HL-60 (cell line): ENCODE results near the gene PRKACB.

Experiments
- DNase-seq, 2 experiments: peaks; one replicate each; pipeline ENCODE4 v3.0.0-alpha.2; 2010 to 2020; ENCODE audit warnings: low read depth in 1 of 2, low spot score in 1 of 2
- H3K27ac ChIP-seq: fragments of 250-450 bp; sonication (Bioruptor Pico); replicated peaks from 2 replicates; pipeline ENCODE4 v1.5.1; 2020; ENCODE audit warnings: mild to moderate bottlenecking, moderate library complexity
- H3K27me3 ChIP-seq: fragments of 250-450 bp; sonication (Bioruptor Pico); 2 replicates; pipeline ENCODE4 v1.5.1; 2021; ENCODE audit warnings: mild to moderate bottlenecking, moderate library complexity; ENCODE audit not compliant: insufficient read depth, poor library complexity, severe bottlenecking
- H3K4me3 ChIP-seq: replicated peaks from 2 replicates; pipeline ENCODE4 v1.5.1; 2011; ENCODE audit warnings: mild to moderate bottlenecking, control low read depth, low read length; ENCODE audit not compliant: insufficient read depth
- GABPA ChIP-seq: IDR thresholded peaks from 2 replicates; pipeline ENCODE4 v1.6.1; 2012; ENCODE audit warnings: low read depth
- POLR2AphosphoS5 ChIP-seq: IDR thresholded peaks from 2 replicates; pipeline ENCODE4 v1.6.1; 2012; ENCODE audit warnings: low read depth
- SPI1 ChIP-seq: IDR thresholded peaks from 2 replicates; pipeline ENCODE4 v1.6.1; 2012; ENCODE audit warnings: low read depth, mild to moderate bottlenecking, borderline replicate concordance
- TF ChIP-seq, protein P1 (sequence below): IDR thresholded peaks from 2 replicates; pipeline ENCODE4 v1.6.1; 2012; ENCODE audit warnings: low read depth; ENCODE audit not compliant: insufficient replicate concordance
- TF ChIP-seq, protein P2 (sequence below): IDR thresholded peaks from one replicate; pipeline ENCODE4 v1.5.1; 2011; ENCODE audit warnings: low read length, control low read depth, inconsistent platforms; ENCODE audit not compliant: insufficient read depth

Gene PRKACB

DNA sequence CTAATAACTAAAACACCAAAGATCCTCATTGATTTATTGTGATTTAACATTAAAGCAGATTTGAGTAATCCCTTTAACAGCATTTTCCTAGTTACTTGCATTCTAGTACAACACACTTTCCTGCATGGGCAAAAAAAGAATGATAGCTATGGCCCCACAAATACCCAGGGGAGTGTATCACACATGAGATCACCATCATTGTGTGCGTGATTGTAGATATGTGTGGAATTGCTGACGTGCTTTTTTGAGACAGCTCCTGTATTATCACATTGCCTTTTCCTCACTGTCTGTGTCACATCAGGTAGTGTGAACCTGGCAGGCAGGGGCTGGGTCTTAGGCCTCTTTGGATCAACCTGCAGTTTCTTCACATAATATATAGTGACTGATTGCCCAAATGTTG lies 109.0 kb downstream of the PRKACB start:
- no peak overlapping the region for H3K4me3 ChIP-seq
- H3K27me3 ChIP-seq: no peaks in the 10 kb centered on the region
- TF ChIP-seq POLR2AphosphoS5 (no peak), SPI1 (no peak), GABPA (no peak)
- TF ChIP-seq, protein P1, sequence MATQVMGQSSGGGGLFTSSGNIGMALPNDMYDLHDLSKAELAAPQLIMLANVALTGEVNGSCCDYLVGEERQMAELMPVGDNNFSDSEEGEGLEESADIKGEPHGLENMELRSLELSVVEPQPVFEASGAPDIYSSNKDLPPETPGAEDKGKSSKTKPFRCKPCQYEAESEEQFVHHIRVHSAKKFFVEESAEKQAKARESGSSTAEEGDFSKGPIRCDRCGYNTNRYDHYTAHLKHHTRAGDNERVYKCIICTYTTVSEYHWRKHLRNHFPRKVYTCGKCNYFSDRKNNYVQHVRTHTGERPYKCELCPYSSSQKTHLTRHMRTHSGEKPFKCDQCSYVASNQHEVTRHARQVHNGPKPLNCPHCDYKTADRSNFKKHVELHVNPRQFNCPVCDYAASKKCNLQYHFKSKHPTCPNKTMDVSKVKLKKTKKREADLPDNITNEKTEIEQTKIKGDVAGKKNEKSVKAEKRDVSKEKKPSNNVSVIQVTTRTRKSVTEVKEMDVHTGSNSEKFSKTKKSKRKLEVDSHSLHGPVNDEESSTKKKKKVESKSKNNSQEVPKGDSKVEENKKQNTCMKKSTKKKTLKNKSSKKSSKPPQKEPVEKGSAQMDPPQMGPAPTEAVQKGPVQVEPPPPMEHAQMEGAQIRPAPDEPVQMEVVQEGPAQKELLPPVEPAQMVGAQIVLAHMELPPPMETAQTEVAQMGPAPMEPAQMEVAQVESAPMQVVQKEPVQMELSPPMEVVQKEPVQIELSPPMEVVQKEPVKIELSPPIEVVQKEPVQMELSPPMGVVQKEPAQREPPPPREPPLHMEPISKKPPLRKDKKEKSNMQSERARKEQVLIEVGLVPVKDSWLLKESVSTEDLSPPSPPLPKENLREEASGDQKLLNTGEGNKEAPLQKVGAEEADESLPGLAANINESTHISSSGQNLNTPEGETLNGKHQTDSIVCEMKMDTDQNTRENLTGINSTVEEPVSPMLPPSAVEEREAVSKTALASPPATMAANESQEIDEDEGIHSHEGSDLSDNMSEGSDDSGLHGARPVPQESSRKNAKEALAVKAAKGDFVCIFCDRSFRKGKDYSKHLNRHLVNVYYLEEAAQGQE: no peak
- TF ChIP-seq, protein P2, sequence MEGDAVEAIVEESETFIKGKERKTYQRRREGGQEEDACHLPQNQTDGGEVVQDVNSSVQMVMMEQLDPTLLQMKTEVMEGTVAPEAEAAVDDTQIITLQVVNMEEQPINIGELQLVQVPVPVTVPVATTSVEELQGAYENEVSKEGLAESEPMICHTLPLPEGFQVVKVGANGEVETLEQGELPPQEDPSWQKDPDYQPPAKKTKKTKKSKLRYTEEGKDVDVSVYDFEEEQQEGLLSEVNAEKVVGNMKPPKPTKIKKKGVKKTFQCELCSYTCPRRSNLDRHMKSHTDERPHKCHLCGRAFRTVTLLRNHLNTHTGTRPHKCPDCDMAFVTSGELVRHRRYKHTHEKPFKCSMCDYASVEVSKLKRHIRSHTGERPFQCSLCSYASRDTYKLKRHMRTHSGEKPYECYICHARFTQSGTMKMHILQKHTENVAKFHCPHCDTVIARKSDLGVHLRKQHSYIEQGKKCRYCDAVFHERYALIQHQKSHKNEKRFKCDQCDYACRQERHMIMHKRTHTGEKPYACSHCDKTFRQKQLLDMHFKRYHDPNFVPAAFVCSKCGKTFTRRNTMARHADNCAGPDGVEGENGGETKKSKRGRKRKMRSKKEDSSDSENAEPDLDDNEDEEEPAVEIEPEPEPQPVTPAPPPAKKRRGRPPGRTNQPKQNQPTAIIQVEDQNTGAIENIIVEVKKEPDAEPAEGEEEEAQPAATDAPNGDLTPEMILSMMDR: no peak
- no peak for DNase-seq
- H3K27ac ChIP-seq: no peak overlapping the region

DNA sequence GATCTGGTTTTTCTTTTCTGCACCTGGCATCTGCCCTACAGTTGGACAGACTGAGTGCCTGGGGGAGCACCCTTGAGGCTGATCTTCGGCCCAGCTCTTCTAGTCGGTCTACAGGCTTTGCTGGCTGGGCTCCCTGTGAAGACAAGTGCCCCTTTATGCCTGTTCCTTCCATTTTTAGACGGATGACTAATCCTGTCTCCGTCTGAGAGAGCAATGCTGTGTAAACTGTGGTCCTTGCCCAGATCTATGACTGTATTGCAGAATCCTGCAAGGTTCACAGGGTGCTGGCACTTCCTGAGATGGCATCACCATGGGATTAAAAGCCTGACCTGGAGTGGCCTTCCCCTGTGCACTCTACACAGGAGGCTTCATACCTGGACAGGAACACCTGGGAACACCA lies 109.8 kb downstream of the PRKACB start:
- no peak for DNase-seq
- TF ChIP-seq, protein P1: no peak
- no peak for TF ChIP-seq POLR2AphosphoS5
- no peak for TF ChIP-seq GABPA
- TF ChIP-seq, protein P2: no peak
- no peak for TF ChIP-seq SPI1
- Histone ChIP-seq H3K4me3 (no peak overlapping the region), H3K27me3 (no peaks in the 10 kb centered on the region), H3K27ac (no peak overlapping the region)

DNA sequence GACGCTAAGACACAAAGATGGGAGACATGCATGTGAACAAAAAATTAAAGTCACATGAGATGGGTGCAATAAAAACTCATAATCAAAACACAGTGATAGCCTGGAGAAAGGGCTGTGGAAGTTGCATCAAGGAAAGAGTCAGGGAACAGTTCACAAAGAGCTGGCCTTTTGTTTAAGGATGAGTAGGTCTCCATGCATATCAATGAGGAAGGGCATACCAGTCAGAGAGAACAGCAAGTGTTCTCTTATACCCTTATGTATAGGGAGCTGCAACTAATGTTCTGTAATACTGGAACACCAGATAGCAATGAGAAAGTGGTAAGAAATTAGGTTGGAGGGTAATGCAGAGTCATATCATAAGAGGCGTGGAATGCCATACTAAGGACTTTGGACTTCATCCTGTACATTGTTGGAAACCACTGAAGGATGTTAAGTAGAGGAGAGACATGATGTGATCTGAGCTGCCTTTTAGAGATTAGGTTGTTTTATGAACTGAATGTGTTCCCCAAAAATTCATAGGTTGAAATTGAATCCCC lies 110.7 kb downstream of the PRKACB start:
- Histone ChIP-seq H3K27ac (no peak overlapping the region), H3K27me3 (no peaks in the 10 kb centered on the region), H3K4me3 (no peak overlapping the region)
- DNase-seq: no peak
- TF ChIP-seq POLR2AphosphoS5: no peak
- TF ChIP-seq, protein P2: no peak
- TF ChIP-seq SPI1: no peak
- TF ChIP-seq, protein P1: no peak
- TF ChIP-seq GABPA: no peak
